Activated naive CD8-positive, alpha-beta T cell treated with anti-CD3 and anti-CD28 coated beads, Interleukin-2, amount 50 U/mL, for 16 hours (primary cell): ENCODE data around the gene ACP4.
"Not testable (repeated sequence)": the region's sequence is repeated elsewhere in the genome, so short reads cannot be mapped to it uniquely, and the experiment has no call there.

ENCODE experiments used
- DNase-seq: peaks from one replicate; pipeline ENCODE4 v3.0.0-alpha.2; 2020; ENCODE audit warnings: low read depth, low spot score

The ACP4 gene

DNA sequence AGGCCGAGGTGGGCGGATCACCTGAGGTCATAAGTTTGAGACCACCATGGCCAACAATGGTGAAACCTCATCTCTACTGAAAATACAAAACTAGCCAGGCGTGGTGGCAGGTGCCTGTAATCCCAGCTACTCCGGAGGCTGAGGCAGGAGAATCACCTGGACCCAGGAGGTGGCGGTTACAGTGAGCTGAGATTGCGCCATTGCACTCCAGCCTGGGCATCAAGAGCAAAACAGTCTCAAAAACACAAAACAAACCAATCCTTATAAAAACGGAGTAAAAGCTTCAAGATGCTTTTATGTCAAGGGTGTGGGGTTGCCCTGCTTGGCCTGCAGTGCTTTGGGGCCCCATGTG is 7.2 kb downstream of the ACP4 start:
- DNase-seq, result no peak

DNA sequence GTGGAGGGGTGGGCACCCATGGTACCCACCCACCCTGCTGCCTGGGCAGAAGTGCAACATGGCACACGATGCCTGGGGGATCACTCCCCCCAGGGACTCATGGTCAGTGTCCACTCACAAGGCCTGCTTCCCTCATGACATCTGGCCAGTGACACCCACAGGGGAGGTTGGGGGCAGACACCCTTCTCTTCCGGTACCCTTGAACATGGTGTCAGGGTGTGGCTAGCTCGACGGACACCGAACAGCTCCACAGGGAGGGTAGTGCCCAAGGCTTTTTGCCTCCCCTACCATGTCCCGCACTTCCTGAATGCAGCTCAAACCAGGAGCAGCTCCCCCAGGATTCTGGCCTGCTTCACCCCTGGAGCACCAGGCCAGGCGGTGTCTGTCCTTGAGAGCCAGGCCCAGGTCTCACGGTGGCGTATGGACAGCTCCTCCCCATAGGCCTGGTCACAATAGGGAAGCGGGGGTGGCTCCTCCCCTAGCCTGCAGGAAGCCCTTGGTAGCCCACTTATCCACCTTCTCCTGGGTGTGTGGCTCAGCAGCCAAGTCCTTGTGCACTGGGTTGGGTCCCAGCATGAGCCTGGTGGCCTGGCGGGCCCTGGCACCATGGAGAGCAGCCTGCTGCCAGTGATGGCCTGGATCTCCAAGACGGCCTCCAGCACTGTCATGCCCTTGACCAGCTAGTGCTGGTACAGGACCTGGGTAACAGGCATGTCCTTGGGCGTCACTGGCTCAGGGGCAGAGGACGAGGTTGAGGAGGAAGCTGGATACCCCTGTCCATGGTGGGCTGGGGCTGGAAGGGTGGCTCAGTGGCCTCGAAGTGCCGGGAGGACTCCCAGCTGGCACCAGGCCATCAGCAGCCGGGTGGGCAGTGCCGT is 7.8 kb downstream of the ACP4 start:
- DNase-seq, result no peak

DNA sequence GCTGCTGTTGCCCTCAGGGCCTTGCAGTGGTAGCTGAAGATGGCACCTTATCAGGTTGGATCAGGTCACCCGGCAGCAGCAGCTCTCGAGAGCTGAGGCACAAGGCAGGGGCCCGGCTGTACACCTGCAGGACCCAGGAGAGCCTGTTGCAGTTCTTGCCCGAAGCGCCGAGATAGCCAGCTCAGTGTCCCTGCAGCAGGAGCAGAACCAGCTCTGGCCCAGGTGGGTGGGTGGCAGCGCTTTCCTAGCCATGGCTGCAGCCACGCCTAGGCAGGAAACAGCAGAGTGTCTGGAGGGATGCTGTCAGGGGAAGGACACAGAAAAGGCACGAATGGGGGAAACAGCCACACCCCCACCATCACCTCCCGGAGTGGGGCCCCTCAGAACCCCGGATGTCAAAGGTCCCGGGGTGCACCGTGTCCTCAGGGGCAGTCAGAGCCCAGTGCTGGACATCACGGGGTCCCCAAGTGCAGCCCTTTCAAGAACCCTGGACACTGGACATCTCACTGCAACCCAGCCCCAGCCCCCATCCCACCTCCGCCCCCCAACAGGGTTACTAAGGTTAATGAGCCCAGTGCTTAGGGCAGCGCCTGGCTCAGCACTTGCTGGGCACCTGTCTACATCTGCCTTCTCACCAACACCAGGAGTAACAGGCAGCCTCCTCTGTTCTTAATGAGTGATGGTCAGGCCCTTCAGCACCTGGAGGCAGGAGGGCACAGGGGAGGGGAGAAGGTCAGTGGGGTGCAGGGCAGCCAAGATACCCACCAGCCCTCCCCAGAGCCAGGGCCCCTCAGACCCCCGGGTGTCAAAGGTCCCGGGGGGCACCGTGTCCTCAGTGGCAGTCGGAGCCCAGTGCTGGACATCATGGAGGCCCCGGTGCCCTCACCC is 8.7 kb downstream of the ACP4 start:
- no peak for DNase-seq

DNA sequence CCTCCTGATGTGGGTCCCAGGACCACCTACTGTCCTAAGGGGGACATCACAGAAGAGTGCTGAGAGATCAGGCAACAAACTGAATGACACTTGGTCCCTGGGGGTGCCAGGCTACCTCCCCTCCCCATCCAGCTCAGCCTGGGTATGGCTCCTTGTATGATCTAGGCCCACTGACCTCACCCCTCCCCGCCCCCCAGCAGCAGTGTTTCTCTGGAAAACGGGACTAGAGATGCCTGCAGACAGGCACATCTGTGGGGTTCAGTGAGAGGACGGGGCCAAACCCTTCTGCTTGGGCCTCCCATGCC is 9.3 kb downstream of the ACP4 start:
- DNase-seq, result no peak

- no peak for DNase-seq
These were observed 10.9 kb downstream of the ACP4 start for GRCh38 chr19:50801107-50801506.

GRCh38 chr19:50803633-50804419 is 13.6 kb downstream of the ACP4 start:
- DNase-seq, result no peak

DNA sequence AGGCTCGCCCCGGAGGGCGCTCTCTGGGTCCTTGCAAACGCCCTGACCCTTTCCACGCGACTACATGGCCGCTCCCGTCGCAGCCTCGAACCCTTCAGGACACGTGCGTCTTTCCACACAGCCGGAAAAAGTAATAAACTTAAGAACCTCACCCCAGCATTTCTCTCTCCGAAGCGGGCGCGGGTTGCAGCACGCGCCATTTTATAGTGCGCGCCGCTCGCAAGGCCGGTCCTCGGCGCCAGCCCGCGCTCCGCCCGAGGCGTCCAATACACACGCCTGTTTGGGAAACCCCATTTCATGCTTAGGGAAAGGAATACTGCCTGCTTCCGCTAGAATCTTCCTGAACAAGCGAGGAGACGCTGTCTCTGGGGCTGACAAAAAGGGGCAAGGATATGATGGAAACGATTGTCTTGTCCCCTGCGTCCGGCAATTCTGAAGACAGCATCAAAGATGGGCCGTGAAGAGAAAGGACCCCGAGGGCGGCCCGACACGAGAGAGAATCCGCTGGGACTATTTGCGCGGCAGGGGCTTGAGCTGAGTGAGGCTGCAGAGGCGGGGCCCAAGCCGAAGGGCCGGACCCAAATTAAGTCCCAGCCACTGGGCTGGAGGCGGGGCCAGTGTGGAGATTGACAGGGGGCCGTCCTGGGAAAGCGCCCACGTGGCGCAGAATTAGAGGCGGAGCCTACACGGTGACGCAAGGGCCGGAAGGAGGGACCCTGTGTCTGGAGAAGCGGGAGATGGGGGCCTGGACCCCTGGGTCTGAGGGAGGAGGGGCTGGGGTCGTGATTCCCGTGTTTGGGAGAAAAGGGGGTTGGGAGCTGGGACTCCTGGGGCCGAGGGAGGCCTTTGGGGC is 14.4 kb downstream of the ACP4 start:
- DNase-seq, result peak; percentile 97

DNA sequence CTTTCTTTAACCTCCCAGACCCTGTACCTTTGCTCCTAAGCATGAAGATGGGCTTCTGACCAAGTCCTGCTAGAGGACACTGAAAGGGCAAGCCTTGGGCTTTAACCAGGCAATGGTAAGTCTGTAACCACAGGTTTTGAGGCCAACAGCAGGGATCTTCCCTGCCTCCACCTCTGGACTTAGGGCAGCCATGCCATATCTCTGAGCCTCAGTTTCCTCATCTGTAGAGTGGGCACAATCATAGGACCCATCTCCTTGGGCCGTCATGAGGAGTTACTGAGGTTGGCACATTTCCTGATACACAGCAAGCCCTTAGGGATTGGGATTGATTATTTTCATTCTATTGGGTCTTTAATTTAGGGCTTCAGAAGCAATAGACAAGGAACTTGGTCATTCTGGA is 18.6 kb downstream of the ACP4 start:
- no peak for DNase-seq

- DNase-seq, result not testable (repeated sequence)
These were observed 21.5 kb downstream of the ACP4 start for GRCh38 chr19:50811622-50812238.

GRCh38 chr19:50812474-50812873 is 22.3 kb downstream of the ACP4 start:
- no peak for DNase-seq

GRCh38 chr19:50814883-50815282 is 24.7 kb downstream of the ACP4 start:
- no peak for DNase-seq

DNA sequence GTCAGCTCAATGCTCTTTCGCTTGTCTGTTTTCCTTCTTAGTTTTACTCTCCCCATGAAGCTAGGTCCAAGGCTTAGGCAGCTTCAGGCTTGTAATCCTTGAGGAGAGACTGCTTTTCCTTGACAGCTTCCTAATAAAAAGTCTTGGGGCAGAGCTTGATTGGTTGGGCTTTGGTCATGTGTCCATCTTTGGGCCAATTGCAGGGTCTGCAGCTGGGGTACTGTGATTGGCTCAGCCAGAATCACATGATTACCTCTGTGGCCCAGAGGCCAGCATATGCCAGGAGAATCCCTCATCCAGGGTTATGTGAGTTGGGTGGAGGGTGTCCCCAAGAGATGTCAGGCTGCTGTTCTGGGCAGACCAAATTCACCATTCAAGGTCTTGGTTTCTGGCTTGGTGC is 25.2 kb downstream of the ACP4 start:
- no peak for DNase-seq

GRCh38 chr19:50817941-50818858 is 28.0 kb downstream of the ACP4 start:
- no peak for DNase-seq

GRCh38 chr19:50818859-50819472 is 28.8 kb downstream of the ACP4 start:
- no peak for DNase-seq

DNA sequence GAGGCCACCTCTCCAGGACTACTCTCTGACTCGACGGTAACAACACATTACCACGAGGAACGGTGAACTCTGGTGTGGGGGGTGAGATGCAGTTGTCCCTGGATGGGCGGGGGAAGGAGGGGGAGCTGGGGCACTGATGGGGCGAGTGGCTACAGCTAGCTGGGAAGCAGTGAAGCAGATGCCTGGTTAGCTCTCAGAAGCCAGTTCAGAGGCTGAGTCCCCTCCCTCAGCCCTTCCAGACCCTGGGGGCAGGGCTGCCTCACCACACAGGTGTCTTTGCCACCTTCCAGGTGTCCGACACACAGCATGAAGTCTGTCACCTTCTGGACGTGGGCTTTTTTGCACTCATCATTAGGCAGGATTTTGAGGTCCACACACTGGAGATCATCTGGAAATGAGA is 29.4 kb downstream of the ACP4 start:
- DNase-seq, result no peak

DNA sequence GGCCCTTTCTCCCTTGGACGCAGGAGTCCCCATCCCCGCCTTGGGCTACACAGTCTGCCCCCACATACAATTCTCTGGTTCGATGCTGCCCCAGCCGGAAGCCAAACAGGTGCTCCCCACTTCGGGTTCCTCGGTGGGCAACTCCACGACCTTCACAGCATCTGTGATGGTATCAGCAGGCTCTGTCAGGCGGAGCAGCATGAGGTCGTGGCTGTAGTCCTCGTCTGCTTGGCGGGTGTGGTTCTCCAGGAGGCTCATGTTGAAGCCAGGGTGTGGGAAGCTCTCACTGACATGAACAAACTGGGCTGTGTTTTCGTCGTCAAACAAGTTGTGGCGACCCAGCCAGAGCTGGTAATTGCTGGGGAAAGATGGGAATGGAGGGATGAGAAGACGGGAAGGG is 29.9 kb downstream of the ACP4 start:
- no peak for DNase-seq

DNA sequence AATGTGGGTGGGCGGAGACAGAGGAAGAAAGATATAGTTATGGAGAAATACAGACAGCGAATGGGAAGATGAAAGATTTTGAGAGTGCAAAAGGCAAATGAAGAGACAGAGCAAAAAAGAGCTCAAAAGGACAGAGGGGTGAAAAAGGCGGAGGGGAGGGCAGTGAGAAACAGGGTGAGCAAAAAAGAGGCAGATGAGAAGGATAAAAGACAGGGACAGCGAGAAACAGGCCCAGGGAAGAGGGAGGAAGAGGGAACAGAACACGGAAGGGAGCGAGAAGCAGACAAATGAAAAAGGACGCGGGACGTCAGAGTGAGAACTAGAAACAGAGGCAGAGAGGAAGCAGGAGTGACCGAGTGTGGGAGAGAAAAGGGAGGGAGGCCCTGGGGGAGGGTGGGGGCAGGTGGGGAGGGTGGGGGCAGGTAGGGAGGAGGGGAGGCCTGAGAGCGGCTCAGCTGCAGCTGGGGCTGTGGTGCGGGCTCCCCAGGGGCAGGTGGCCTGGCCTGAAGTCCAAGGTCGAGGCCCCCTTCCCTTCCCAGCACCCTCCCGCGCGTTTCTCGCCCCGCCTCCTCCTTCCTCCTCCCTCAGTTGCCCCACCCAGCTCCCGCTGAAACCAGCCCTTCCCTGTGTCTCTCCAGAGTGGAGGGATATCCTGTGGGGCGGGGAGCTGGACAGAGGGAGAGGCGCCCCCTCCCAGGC is 30.5 kb downstream of the ACP4 start:
- no peak for DNase-seq

- no peak for DNase-seq
These were observed 31.0 kb downstream of the ACP4 start for GRCh38 chr19:50821248-50821612.

DNA sequence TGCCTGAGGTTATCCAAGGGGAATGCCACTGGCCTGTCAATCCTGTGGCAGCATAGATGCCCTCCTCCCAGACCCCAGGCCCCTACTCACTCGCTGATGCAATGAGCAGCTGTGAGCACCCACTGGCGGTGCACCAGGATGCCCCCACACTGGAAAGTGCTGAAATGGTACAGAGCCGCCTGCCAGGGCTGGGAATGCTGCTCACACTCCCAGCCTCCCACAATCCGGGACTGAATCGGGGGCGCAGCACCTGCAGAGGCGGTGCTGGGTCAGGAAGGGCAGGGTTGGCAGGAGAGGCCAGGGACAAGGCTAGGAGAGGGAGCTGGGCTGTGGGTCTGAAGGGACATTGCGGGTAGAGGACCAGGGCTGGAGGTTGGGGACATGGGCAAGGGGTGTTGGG is 31.4 kb downstream of the ACP4 start:
- no peak for DNase-seq
